ENCODE measurements around the gene ASCL5.

GRCh38 chr1:201140941-201141260 is 13.9 kb upstream of the ASCL5 start:
- TF ChIP-seq ZNF558 (CRISPR knock-in tag; IDR thresholded peaks at IDR 0.05; ENCODE audit: borderline replicate concordance) (no peak), MYNN (CRISPR knock-in tag; IDR thresholded peaks at IDR 0.05; ENCODE audit: low read depth) (no peak), ZBTB8A (CRISPR knock-in tag; IDR thresholded peaks at IDR 0.05; ENCODE audit: borderline replicate concordance, low read depth) (no peak), ZNF740 (CRISPR knock-in tag; IDR thresholded peaks at IDR 0.05) (no peak), RXRA (CRISPR knock-in tag; IDR thresholded peaks at IDR 0.05) (no peak), ZNF263 (CRISPR knock-in tag; IDR thresholded peaks at IDR 0.05) (no peak), PRMT3 (CRISPR knock-in tag; IDR thresholded peaks at IDR 0.05; ENCODE audit: borderline replicate concordance, low read depth) (no peak), POLR2AphosphoS5 (IDR thresholded peaks at IDR 0.05; ENCODE audit: low read depth, low read length) (no peak)
- TF ChIP-seq, protein P1, sequence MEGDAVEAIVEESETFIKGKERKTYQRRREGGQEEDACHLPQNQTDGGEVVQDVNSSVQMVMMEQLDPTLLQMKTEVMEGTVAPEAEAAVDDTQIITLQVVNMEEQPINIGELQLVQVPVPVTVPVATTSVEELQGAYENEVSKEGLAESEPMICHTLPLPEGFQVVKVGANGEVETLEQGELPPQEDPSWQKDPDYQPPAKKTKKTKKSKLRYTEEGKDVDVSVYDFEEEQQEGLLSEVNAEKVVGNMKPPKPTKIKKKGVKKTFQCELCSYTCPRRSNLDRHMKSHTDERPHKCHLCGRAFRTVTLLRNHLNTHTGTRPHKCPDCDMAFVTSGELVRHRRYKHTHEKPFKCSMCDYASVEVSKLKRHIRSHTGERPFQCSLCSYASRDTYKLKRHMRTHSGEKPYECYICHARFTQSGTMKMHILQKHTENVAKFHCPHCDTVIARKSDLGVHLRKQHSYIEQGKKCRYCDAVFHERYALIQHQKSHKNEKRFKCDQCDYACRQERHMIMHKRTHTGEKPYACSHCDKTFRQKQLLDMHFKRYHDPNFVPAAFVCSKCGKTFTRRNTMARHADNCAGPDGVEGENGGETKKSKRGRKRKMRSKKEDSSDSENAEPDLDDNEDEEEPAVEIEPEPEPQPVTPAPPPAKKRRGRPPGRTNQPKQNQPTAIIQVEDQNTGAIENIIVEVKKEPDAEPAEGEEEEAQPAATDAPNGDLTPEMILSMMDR (CRISPR knock-in tag; IDR thresholded peaks at IDR 0.05) = no peak
